ENCODE data around the gene REV1. TPM values are rescaled to one million over a fixed set of nuclear protein-coding genes. Genes with fewer than 3 reads are reported as not detected.
A peak's percentile ranks its signal among the peaks of the same experiment; 100 is the strongest.
"Not testable (repeated sequence)": the region's sequence is repeated elsewhere in the genome, so short reads cannot be mapped to it uniquely, and the experiment has no call there.

REV1 gene
- total RNA-seq, 1 experiment from 2014 or later, result 38.7 TPM

DNA sequence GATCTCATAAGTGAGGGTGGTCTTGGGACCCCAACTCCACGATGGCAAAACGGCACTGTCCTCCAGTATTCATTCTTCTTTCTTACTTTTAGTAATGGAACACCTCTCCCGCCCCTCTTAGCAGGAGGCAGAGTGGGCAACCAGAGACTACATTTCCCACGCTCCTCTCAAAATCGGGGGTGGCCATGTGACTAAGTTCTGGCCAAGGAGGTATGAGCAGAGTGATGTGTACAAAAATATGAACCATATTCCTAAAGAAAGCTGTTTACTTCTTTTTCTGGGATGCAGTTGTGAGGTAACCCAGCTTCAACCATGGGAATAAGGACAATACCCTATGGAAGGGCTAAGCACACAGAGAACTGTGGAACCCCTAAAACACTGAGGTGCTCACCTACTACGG is 12.8 kb downstream of the REV1 start:
- POLR2A ChIA-PET, result no interaction called here
- DNase-seq (ENCODE audit: low spot score) (no peak), ATAC-seq (no peak)
- H3K4me1 Mint-ChIP-seq, result peaks cover 67% of the 10 kb centered on the region
- H3K9me3 Mint-ChIP-seq, result no peaks in the 10 kb centered on the region
- H3K4me3 Mint-ChIP-seq, result no peak overlapping the region
- H3K27me3 Mint-ChIP-seq (ENCODE audit: low read depth), result no peaks in the 10 kb centered on the region
- H3K27ac Mint-ChIP-seq, result peak overlapping the region; percentile 92
- CTCF ChIA-PET, result no interaction called here
- no peak for TF ChIP-seq PREB (CRISPR knock-in tag; IDR thresholded peaks at IDR 0.05; ENCODE audit: borderline replicate concordance)
- TF ChIP-seq, protein P1, sequence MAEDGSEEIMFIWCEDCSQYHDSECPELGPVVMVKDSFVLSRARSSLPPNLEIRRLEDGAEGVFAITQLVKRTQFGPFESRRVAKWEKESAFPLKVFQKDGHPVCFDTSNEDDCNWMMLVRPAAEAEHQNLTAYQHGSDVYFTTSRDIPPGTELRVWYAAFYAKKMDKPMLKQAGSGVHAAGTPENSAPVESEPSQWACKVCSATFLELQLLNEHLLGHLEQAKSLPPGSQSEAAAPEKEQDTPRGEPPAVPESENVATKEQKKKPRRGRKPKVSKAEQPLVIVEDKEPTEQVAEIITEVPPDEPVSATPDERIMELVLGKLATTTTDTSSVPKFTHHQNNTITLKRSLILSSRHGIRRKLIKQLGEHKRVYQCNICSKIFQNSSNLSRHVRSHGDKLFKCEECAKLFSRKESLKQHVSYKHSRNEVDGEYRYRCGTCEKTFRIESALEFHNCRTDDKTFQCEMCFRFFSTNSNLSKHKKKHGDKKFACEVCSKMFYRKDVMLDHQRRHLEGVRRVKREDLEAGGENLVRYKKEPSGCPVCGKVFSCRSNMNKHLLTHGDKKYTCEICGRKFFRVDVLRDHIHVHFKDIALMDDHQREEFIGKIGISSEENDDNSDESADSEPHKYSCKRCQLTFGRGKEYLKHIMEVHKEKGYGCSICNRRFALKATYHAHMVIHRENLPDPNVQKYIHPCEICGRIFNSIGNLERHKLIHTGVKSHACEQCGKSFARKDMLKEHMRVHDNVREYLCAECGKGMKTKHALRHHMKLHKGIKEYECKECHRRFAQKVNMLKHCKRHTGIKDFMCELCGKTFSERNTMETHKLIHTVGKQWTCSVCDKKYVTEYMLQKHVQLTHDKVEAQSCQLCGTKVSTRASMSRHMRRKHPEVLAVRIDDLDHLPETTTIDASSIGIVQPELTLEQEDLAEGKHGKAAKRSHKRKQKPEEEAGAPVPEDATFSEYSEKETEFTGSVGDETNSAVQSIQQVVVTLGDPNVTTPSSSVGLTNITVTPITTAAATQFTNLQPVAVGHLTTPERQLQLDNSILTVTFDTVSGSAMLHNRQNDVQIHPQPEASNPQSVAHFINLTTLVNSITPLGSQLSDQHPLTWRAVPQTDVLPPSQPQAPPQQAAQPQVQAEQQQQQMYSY (CRISPR knock-in tag; IDR thresholded peaks at IDR 0.05), result no peak
- TF ChIP-seq E2F4 (CRISPR knock-in tag; IDR thresholded peaks at IDR 0.05; ENCODE audit: borderline replicate concordance, low read depth), result no peak
- TF ChIP-seq PRRX2 (CRISPR knock-in tag; IDR thresholded peaks at IDR 0.05), result no peak
- peak; percentile 77 for TF ChIP-seq USF2 (CRISPR knock-in tag; IDR thresholded peaks at IDR 0.05)
- no peak for TF ChIP-seq ATF2 (CRISPR knock-in tag; IDR thresholded peaks at IDR 0.05; ENCODE audit: borderline replicate concordance, low read depth)
- no peak for TF ChIP-seq ZNF423 (CRISPR knock-in tag; IDR thresholded peaks at IDR 0.05)
- no peak for TF ChIP-seq MAX (CRISPR knock-in tag; IDR thresholded peaks at IDR 0.05)
- no peak for TF ChIP-seq ATF6 (CRISPR knock-in tag; IDR thresholded peaks at IDR 0.05)
- TF ChIP-seq, protein P2, sequence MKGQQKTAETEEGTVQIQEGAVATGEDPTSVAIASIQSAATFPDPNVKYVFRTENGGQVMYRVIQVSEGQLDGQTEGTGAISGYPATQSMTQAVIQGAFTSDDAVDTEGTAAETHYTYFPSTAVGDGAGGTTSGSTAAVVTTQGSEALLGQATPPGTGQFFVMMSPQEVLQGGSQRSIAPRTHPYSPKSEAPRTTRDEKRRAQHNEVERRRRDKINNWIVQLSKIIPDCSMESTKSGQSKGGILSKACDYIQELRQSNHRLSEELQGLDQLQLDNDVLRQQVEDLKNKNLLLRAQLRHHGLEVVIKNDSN (CRISPR knock-in tag; IDR thresholded peaks at IDR 0.05), result peak; percentile 61; the same call in 1 of the 2 replicates
- TF ChIP-seq MXD4 (CRISPR knock-in tag; IDR thresholded peaks at IDR 0.05; ENCODE audit: borderline replicate concordance), result no peak
- H3K36me3 Mint-ChIP-seq, result peaks cover 2% of the 10 kb centered on the region; the same call in 1 of the 2 replicates

DNA sequence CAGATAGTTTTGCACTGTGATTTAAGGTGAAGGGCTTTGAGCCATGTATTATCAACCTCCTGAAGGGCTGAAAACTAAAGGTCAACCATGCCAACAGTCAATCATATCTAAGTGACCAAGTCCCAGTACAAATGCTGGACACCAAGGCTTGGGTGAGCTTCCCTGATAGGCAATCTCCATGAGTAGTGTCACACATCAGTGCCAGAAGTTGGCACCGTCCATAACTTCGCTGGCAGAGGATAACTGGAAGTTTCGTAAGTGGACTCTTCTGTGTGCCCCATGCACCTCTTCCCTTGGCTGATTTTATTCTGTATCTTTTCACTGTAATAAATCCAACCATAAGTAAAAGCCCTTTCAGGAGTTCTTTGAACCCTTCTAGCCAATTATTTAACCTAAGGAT is 13.2 kb downstream of the REV1 start:
- H3K27me3 Mint-ChIP-seq (ENCODE audit: low read depth), result no peaks in the 10 kb centered on the region
- peaks cover 3% of the 10 kb centered on the region; the same call in 1 of the 2 replicates for H3K36me3 Mint-ChIP-seq
- no peaks in the 10 kb centered on the region for H3K9me3 Mint-ChIP-seq
- ATAC-seq, result no peak
- CTCF ChIA-PET, result no interaction called here
- H3K4me3 Mint-ChIP-seq, result no peak overlapping the region
- peaks cover 68% of the 10 kb centered on the region for H3K4me1 Mint-ChIP-seq
- POLR2A ChIA-PET, result no interaction called here
- TF ChIP-seq FOXP4 (CRISPR knock-in tag; IDR thresholded peaks at IDR 0.05), result no peak
- no peak for TF ChIP-seq FOXJ3 (CRISPR knock-in tag; IDR thresholded peaks at IDR 0.05; ENCODE audit: borderline replicate concordance)
- TF ChIP-seq ZNF138 (CRISPR knock-in tag; conservative IDR thresholded peaks at IDR 0.05), result no peak
- TF ChIP-seq, protein P3, sequence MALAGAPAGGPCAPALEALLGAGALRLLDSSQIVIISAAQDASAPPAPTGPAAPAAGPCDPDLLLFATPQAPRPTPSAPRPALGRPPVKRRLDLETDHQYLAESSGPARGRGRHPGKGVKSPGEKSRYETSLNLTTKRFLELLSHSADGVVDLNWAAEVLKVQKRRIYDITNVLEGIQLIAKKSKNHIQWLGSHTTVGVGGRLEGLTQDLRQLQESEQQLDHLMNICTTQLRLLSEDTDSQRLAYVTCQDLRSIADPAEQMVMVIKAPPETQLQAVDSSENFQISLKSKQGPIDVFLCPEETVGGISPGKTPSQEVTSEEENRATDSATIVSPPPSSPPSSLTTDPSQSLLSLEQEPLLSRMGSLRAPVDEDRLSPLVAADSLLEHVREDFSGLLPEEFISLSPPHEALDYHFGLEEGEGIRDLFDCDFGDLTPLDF (CRISPR knock-in tag; IDR thresholded peaks at IDR 0.05), result no peak
- no peak for TF ChIP-seq JUN (CRISPR knock-in tag; IDR thresholded peaks at IDR 0.05)
- no peak for DNase-seq (ENCODE audit: low spot score)
- H3K27ac Mint-ChIP-seq, result peak overlapping the region; percentile 92

GRCh38 chr2:99475095-99475494 is 14.7 kb downstream of the REV1 start:
- H3K9me3 Mint-ChIP-seq, result peaks cover 13% of the 10 kb centered on the region
- CTCF ChIA-PET; POLR2A ChIA-PET; DNase-seq (ENCODE audit: low spot score); H3K27me3 Mint-ChIP-seq (ENCODE audit: low read depth); ATAC-seq; H3K4me3 Mint-ChIP-seq: not testable (repeated sequence)
- H3K27ac Mint-ChIP-seq, result peak overlapping the region; percentile 63
- H3K4me1 Mint-ChIP-seq, result peaks cover 76% of the 10 kb centered on the region
- H3K36me3 Mint-ChIP-seq, result peaks cover 15% of the 10 kb centered on the region

Measured in WTC11 (cell line).